WERI-Rb-1 (cell line): ENCODE measurements around the gene HIVEP1.
"Not testable (repeated sequence)": the region's sequence is repeated elsewhere in the genome, so short reads cannot be mapped to it uniquely, and the experiment has no call there.

Source experiments
- DNase-seq: peaks from one replicate; pipeline ENCODE4 v3.0.0-alpha.2; 2020
- H3K27ac ChIP-seq: fragments of 250-450 bp; sonication (Bioruptor Pico); 2 replicates; pipeline ENCODE4 v1.5.1; 2020; ENCODE audit warnings: mild to moderate bottlenecking, moderate library complexity
- H3K27me3 ChIP-seq: fragments of 250-450 bp; sonication (Bioruptor Pico); 2 replicates; pipeline ENCODE4 v1.5.1; 2021; ENCODE audit warnings: mild to moderate bottlenecking, low read depth, moderate library complexity; ENCODE audit not compliant: insufficient read depth, severe bottlenecking
- H3K36me3 ChIP-seq: fragments of 250-450 bp; sonication (Bioruptor Pico); 2 replicates; pipeline ENCODE4 v1.5.1; 2020; ENCODE audit warnings: mild to moderate bottlenecking, moderate library complexity
- H3K4me3 ChIP-seq: 2 replicates; pipeline ENCODE4 v1.5.1; 2011; ENCODE audit warnings: low read depth, mild to moderate bottlenecking, control low read depth, low read length
- H3K9me3 ChIP-seq: fragments of 250-450 bp; sonication (Bioruptor Pico); 2 replicates; pipeline ENCODE4 v1.5.1; 2021; ENCODE audit warnings: mild to moderate bottlenecking, moderate library complexity; ENCODE audit not compliant: severe bottlenecking
- CTCF ChIP-seq: IDR thresholded peaks from 2 replicates; pipeline ENCODE4 v1.5.1; 2011; ENCODE audit warnings: low read depth, mild to moderate bottlenecking, control low read depth, inconsistent platforms, low read length

HIVEP1 gene

GRCh38 chr6:12174878-12175277 is 162.8 kb downstream of the HIVEP1 start:
- Histone ChIP-seq H3K9me3 (peaks cover 3% of the 10 kb centered on the region), H3K27ac (no peak overlapping the region), H3K36me3 (no peaks in the 10 kb centered on the region), H3K4me3 (no peak overlapping the region), H3K27me3 (no peaks in the 10 kb centered on the region)
- TF ChIP-seq CTCF = no peak
- DNase-seq = no peak

GRCh38 chr6:12175626-12176025 is 163.5 kb downstream of the HIVEP1 start:
- Histone ChIP-seq H3K4me3 (no peak overlapping the region), H3K27me3 (no peaks in the 10 kb centered on the region), H3K9me3 (peaks cover 3% of the 10 kb centered on the region), H3K36me3 (no peaks in the 10 kb centered on the region), H3K27ac (no peak overlapping the region)
- no peak for DNase-seq
- no peak for TF ChIP-seq CTCF

- H3K27me3 ChIP-seq, H3K27ac ChIP-seq, H3K4me3 ChIP-seq, H3K36me3 ChIP-seq, DNase-seq, H3K9me3 ChIP-seq: not testable (repeated sequence)
Observed at GRCh38 chr6:12176782-12177181, 164.7 kb downstream of the HIVEP1 start.

DNA sequence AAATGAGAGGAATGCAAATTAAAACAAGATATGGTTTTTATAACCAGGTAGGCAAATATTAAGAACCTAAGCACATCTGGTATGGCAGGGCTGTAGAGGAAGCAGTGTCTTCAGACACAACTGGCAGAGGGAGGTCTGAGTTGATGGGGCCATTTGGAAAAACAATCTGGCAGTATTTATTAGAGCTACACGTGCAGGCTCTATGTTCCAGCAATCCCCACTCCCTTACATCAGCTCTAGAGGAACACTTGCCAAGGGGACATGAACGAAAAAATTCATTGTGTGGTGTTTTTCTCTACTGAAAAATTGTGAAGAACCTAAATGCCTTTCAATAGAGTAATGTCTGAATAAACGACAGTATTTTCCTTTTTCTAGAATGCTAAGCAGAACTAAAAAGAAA is 166.4 kb downstream of the HIVEP1 start:
- Histone ChIP-seq H3K36me3 (no peaks in the 10 kb centered on the region), H3K9me3 (peaks cover 3% of the 10 kb centered on the region), H3K27me3 (no peaks in the 10 kb centered on the region), H3K27ac (no peak overlapping the region), H3K4me3 (no peak overlapping the region)
- no peak for TF ChIP-seq CTCF
- no peak for DNase-seq

GRCh38 chr6:12181481-12181880 is 169.4 kb downstream of the HIVEP1 start:
- Histone ChIP-seq H3K9me3 (peaks cover 3% of the 10 kb centered on the region), H3K4me3 (no peak overlapping the region), H3K27me3 (no peaks in the 10 kb centered on the region), H3K36me3 (no peaks in the 10 kb centered on the region), H3K27ac (no peak overlapping the region)
- TF ChIP-seq CTCF = no peak
- DNase-seq = no peak

DNA sequence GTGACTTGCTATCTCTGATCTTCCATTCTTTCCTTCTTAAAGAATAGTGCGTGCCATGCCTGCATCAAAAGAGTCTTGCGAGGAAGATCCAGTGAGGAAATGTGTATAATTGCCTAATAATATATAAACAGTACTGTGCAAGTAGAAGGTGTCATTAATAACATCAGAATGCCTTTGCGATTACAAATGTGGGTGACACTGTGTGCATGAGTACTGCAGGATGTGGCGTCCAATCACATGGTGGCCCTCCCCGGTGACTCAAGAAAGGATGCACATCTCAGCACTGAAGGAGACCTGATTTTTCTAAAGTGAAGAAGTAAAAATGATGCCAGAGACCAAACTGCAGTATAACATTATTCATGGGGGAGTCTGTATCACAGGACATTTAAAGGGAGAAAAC is 170.6 kb downstream of the HIVEP1 start:
- H3K27ac ChIP-seq = no peak overlapping the region
- H3K27me3 ChIP-seq = no peaks in the 10 kb centered on the region
- no peak overlapping the region for H3K4me3 ChIP-seq
- no peak for TF ChIP-seq CTCF
- no peak for DNase-seq
- H3K9me3 ChIP-seq = no peaks in the 10 kb centered on the region
- H3K36me3 ChIP-seq = no peaks in the 10 kb centered on the region
